RPMI7951 (cell line): Measurements from ENCODE around the gene CAMK1D. TPM values are rescaled to one million over a fixed set of nuclear protein-coding genes. Genes with fewer than 3 reads are reported as not detected.

Experiments
- DNase-seq: peaks from one replicate; pipeline ENCODE4 v3.0.0-alpha.2; 2012; ENCODE audit warnings: low read depth
- total RNA-seq: library from RNA; depleted of rRNA; stranded (reverse); fragments of >200 nt; shearing (Covaris generic); gene quantifications from 2 replicates; pipeline ENCODE4 v1.2.3, GENCODE V29; 2014

CAMK1D gene
- total RNA-seq, 1 experiment from 2014 or later, result not detected

DNA sequence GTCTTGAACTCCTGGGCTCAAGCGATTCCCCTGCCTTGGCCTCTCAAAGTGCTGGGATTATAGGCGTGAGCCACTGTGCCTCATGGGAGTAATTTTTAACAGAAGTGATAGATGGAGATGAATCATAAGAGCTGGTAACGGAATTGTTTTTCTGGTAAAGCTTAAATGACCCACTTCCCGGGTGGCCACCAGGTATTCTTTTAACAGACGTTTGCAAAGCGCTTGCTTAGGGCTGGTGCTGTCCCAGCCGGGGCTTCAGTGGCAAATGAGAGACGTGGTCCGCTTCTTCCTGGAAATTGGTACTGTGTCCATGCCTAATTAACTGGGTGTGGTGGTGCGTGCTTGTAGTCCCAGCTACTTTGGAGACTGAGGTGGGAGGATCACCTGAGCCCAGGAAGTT lies 23.5 kb downstream of the CAMK1D start:
- DNase-seq, result no peak

GRCh38 chr10:12375076-12375504 lies 25.7 kb downstream of the CAMK1D start:
- DNase-seq, result no peak

DNA sequence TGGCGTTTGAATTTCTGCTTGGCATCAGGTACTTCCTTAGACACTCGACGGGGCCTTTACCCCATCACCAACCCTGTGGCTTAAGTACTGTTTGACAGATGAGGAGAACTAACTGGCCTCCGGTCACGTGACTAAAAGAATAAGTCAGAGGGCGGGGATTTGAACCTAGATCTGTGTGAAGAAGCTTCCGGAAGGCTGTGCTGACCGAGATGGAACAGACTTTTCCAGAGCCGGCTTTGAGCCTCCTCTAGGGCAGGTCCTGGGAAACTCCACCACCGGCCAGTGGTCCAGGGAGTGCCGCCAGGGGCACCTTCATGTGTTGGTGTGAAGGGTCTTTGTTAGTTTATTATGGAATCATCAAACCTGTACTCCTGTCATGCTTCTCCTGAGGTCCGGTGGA lies 26.9 kb downstream of the CAMK1D start:
- no peak for DNase-seq

- no peak for DNase-seq
These were observed 28.4 kb downstream of the CAMK1D start for GRCh38 chr10:12377658-12378290.

DNA sequence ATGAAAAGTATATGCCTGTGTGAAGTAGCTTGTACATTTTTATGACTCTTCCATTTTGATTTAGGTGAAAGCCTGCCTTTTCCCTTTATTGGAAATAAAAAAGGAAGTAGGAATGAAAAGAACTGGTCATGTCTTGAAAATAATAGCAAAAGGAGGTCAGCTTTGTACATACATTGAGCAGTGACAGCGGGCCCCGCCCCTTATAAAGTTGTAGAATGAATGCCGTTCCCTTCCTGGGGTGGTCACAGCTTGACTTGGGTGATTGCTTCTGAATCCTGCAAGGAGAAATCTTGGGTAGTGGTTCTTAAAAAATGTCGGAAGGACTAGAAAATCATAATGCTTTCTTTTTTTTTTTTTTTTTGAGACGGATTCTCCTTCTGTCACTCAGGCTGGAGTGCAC lies 31.7 kb downstream of the CAMK1D start:
- DNase-seq, result no peak

DNA sequence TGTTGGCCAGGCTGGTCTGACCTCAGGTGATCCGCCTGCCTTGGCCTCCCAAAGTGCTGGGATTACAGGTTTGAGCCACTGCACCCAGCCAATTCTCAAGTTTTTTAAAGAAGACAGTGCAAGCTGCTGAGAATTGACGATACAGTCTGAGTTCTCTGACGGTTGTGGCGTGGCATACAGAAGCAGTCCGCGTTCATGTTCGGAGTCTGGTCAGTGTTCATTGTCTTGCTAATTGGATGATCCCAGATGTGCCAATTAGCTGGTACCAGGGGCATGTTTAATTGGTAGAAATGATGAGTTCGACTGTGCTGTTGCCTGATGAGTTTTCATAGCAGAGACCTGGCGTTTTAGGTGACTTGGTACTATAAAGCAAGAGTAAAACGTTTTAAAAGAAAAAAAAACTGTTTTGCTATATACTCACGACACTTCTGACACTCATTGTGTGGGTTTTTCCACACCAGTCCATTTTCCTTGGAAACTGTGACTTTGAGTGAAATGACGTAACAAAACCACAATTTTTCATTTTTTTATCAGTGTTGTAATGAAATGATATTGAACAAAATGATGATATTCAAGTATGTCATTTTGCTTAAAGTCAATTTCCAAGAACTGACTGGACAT lies 32.3 kb downstream of the CAMK1D start:
- no peak for DNase-seq

DNA sequence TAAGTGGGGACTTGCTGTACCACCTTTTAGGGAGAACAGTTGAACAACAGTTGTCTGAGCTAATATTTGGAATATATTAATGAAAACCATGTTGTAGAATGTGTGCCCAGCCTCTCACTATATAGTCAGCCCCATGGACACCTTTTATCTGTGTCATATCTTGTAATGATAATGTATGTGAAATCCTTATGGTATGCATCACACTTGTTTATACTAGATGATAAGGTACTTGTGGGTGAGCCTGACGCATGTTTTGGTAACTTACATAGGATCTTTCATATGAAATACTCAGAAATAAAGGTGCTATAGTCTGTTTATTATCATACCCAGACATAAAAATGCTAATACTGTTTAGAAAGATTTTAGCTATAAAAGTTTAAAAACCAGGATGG lies 32.8 kb downstream of the CAMK1D start:
- no peak for DNase-seq

- DNase-seq, result no peak
These were observed 33.7 kb downstream of the CAMK1D start for GRCh38 chr10:12382956-12383531.

DNA sequence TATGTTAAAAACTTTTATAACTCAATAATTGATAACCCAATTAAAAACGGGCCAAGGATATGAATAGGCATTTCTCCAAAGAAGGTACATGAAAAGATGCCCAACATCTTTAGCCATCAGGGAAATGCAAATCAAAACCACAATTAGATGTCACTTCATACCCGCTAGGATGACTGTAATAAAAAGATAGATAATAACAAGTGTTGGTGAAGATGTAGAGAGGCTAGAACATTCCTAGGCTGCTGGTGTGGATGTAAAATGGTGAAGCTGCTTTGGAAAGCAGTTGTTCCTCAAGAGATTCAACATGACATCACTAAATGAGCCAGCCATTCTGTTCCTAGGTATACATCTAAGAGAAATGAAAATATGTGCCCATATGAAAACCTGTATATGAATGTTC lies 35.6 kb downstream of the CAMK1D start:
- DNase-seq, result no peak

DNA sequence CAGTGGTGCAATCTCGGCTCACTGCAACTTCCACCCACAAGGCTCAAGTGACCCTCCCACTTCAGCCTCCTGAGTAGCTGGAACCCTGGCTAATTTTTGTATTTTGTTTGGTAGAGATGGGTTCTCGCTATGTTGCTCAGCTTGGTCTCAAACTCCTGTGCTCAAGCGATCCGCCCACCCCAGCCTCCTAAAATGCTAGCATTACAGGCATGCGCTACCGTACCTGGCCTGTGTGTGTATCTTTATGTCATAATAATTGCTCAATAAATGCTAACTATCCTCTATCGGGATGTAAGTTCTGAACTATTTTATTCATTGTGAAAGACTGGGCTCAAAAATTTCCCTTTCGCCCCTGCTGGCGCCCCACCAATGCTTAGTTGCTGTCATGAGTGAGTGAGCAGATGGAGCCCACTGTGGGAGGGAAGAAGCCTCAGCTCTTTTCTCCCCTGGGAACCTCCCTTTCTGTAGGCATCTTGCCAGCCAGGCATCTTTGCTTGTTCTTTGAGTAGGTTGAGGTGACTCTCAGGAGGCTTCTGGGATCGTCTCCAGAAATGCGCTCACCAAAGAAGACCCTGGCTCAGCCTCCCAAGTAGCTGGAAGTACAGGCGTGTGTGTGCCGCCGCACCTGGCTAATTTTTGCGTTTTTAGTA lies 38.3 kb downstream of the CAMK1D start:
- no peak for DNase-seq

GRCh38 chr10:12388671-12389070 lies 39.3 kb downstream of the CAMK1D start:
- DNase-seq, result no peak

- DNase-seq, result no peak
These were observed 39.9 kb downstream of the CAMK1D start for GRCh38 chr10:12389154-12389734.

GRCh38 chr10:12390733-12391132 lies 41.4 kb downstream of the CAMK1D start:
- no peak for DNase-seq

GRCh38 chr10:12391206-12391605 lies 41.9 kb downstream of the CAMK1D start:
- DNase-seq, result no peak

GRCh38 chr10:12393831-12394230 lies 44.5 kb downstream of the CAMK1D start:
- DNase-seq, result no peak

DNA sequence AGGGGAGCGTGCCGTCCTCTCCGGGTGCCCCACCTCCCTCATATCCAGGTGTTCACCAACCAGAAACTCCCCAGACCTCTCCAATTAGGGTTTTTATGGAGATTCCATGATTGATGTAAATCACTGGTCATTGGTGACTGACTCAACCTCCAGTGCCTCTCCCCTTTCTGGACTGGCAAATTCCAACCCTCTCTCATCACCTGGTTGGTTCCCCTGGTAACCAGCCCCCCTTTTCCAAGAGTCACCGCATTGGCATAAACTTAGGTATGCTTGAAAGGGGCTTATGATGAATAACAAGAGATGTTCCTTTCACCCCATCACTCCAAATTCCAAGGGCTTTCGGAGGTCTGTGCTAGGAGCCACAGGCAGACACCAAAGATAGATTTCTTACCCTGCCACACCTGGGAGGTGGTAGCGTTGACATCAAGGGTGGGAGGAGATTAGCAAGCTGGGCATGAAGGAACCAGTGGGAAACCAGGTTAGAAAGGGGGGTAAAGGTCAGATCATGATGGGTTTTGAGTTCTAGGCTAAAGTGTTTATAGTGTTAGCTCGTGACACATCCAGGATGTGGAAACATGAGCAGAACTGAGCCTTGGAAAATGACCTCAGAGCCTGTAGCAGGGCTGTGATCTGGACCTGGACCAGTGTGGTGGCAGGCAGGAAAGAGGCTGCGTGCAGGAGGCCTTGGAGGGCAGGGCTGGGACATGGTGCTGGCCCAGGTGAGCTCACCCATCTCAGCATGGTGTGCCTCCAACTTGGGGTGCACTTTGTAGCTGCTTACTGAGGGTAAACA lies 45.1 kb downstream of the CAMK1D start:
- DNase-seq, result no peak

DNA sequence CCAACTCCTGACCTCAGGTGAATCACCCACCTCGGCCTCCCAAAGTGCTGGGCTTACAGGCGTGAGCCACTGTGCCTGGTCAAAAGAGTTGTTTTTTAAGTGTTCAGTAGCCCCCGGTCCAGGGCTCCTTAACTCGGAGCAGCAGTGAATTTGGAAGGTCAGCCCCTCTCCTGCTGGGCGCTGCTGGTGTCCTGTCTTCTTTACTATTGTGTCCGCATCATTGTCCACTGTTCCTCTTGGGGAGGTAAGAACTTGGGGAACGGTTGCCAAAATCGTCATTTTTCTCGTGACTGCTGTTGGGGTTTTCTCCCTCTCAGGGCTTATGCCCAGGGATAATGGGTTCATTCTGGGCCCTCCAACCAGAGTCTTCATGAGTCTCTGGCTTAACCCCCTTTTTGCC lies 46.7 kb downstream of the CAMK1D start:
- no peak for DNase-seq

GRCh38 chr10:12396567-12396966 lies 47.2 kb downstream of the CAMK1D start:
- no peak for DNase-seq

DNA sequence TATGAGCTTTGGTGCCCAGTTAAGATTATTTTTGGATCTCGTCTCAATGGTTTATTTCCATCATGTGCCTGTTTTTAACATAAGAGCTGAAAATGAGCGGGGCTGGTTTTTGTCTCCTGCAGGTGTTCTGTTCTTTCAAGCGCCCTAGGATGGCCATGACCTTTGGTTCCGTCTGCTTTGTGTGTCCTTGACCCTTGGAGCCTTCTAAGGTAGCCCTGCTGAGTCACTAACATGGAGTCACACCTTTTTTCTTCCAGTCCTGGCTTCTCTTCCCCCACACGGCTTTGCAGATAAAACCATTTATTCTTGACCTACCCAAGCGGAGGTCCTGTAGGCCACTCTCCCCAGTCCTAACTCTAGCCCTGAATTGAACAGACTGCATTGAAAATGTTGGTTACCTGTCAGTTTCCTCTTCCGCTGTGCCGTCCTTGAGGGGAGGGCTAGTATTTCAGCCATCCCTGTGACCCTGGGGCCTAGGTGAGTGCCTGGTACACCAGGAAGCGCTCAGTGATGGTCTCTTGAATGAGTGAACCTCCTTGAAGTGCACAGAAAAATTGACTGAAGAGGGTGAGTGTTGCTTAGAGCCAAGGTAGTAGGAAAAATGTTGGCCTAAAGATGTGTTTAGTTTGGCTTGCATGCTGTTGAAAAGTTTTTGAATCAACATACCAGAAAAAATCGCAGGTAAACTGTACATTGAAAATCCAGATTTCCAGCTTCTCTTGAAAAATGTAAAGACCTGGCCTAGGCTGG lies 48.0 kb downstream of the CAMK1D start:
- DNase-seq, result no peak

GRCh38 chr10:12397941-12398340 lies 48.6 kb downstream of the CAMK1D start:
- DNase-seq, result no peak
